ENCODE measurements around the gene IL12RB2.

IL12RB2 gene, protein sequence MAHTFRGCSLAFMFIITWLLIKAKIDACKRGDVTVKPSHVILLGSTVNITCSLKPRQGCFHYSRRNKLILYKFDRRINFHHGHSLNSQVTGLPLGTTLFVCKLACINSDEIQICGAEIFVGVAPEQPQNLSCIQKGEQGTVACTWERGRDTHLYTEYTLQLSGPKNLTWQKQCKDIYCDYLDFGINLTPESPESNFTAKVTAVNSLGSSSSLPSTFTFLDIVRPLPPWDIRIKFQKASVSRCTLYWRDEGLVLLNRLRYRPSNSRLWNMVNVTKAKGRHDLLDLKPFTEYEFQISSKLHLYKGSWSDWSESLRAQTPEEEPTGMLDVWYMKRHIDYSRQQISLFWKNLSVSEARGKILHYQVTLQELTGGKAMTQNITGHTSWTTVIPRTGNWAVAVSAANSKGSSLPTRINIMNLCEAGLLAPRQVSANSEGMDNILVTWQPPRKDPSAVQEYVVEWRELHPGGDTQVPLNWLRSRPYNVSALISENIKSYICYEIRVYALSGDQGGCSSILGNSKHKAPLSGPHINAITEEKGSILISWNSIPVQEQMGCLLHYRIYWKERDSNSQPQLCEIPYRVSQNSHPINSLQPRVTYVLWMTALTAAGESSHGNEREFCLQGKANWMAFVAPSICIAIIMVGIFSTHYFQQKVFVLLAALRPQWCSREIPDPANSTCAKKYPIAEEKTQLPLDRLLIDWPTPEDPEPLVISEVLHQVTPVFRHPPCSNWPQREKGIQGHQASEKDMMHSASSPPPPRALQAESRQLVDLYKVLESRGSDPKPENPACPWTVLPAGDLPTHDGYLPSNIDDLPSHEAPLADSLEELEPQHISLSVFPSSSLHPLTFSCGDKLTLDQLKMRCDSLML

DNA sequence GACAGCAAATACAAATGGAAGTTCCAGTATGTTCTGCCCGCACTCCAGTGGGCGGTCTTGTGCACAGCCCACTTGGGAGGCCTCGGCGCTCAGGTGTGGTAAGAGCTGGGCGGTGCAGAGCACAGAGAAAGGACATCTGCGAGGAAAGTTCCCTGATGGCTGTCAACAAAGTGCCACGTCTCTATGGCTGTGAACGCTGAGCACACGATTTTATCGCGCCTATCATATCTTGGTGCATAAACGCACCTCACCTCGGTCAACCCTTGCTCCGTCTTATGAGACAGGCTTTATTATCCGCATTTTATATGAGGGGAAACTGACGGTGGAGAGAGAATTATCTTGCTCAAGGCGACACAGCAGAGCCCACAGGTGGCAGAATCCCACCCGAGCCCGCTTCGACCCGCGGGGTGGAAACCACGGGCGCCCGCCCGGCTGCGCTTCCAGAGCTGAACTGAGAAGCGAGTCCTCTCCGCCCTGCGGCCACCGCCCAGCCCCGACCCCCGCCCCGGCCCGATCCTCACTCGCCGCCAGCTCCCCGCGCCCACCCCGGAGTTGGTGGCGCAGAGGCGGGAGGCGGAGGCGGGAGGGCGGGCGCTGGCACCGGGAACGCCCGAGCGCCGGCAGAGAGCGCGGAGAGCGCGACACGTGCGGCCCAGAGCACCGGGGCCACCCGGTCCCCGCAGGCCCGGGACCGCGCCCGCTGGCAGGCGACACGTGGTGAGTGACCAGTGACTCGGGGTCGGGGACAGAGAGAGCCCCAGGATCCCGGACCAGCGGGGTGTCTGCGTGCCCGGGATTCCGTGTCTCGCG, at the start of gene IL12RB2:
Gene IL12RB2, plus strand, starts transcription at position 623 of the 810 bp plus-strand sequence. CDS start 12,496 bp downstream, outside the sequence.
- H3K27ac ChIP-seq = no peak within 1 kb of the TSS
- TF ChIP-seq, protein P1, sequence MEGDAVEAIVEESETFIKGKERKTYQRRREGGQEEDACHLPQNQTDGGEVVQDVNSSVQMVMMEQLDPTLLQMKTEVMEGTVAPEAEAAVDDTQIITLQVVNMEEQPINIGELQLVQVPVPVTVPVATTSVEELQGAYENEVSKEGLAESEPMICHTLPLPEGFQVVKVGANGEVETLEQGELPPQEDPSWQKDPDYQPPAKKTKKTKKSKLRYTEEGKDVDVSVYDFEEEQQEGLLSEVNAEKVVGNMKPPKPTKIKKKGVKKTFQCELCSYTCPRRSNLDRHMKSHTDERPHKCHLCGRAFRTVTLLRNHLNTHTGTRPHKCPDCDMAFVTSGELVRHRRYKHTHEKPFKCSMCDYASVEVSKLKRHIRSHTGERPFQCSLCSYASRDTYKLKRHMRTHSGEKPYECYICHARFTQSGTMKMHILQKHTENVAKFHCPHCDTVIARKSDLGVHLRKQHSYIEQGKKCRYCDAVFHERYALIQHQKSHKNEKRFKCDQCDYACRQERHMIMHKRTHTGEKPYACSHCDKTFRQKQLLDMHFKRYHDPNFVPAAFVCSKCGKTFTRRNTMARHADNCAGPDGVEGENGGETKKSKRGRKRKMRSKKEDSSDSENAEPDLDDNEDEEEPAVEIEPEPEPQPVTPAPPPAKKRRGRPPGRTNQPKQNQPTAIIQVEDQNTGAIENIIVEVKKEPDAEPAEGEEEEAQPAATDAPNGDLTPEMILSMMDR (conservative IDR thresholded peaks at IDR 0.05) = no peak

DNA sequence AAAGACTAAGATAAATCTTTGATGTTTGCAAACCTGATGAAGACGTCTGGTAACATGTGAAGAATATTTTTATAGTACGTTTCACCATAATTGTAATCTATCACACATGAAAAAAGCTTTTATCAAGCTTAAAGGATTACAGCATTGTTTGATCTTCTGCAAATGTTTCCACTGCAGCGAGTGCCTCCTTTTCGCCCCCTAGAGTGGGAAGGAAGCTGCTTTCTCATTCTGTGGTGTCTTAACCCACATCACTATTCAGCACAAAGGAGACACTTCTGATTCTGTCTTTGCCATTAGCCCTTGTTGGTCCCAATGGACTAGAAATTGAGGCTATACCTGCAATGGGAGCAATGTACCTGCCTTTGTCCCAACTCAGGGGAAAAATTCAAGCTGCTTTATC, 46.0 kb upstream of the IL12RB2 start:
- TF ChIP-seq, protein P1 (conservative IDR thresholded peaks at IDR 0.05) = peak; percentile 16; the same call in 1 of the 2 replicates
- H3K27ac ChIP-seq = no peak overlapping the region

DNA sequence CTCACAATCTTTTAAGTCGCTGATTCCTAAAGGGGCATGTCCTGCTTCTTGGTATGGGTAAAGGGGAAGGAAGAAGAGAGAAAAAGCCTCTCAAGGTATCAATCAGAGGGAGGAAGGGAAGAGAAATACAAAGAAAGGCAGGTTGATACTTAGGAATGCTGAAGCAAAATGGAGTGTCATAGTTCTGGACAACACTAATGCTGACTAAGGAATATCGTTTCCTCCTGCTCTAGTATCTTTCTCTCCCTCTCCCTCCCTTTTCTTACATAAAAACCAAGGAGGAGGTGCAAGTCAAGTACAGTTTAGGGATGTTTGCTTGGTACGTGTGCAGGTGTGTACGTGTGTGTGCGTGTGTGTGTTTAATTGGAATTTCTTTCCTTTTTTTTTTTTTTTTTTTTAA, 44.9 kb upstream of the IL12RB2 start:
- no peak overlapping the region for H3K27ac ChIP-seq
- TF ChIP-seq, protein P1 (conservative IDR thresholded peaks at IDR 0.05) = no peak

DNA sequence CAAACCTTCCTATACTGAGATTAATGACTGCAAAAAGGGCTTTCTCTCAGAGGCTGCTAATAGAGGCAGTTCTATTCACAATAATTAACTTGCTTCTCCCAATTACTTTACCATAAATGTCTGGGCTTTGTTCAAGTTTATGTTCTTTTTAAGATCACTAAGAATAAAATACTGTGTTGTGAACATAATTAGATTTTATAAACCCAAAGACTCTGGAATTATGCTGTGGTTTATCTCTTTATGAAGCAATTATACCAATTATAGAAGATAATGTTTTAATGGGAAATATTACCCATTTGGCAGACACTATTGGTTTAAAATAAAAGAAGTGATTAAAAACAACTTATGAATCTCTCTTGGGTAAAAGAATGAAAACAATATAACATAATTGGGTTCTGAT, 43.5 kb upstream of the IL12RB2 start:
- TF ChIP-seq, protein P1 (conservative IDR thresholded peaks at IDR 0.05) = no peak
- H3K27ac ChIP-seq = no peak overlapping the region

DNA sequence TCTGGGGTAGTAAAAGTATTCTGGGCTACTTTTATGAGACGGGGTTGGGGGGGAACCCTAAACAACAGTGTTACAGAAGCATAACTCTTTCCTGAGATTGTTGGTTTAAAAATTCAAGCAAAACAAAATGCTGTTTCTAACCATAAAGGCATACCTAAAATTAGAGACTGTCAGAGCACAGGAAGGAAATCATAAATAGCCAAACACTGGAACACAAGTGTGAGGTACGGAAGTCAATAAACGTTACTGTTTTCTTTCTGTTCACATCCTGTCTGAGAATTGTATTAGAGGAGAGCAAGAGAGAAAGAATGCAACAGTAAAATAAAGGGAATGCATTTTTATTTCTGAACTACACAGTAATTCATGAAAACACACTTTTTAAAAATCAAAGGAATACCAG, 42.8 kb upstream of the IL12RB2 start:
- TF ChIP-seq, protein P1 (conservative IDR thresholded peaks at IDR 0.05) = no peak
- H3K27ac ChIP-seq = no peak overlapping the region

- TF ChIP-seq, protein P1 (conservative IDR thresholded peaks at IDR 0.05) = no peak
Measured at GRCh38 chr1:67269061-67269460, 38.6 kb upstream of the IL12RB2 start.

More at GRCh38 chr1:67269061-67269460, 38.6 kb upstream of the IL12RB2 start:
- H3K27ac ChIP-seq = no peak overlapping the region
